PFSK-1 (cell line): ENCODE measurements around the gene SGCA.

Experiments
- FOXP2 ChIP-seq: optimal IDR thresholded peaks from 2 replicates; pipeline ENCODE3; 2011; ENCODE audit warnings: borderline replicate concordance, control low read depth, inconsistent platforms; ENCODE audit not compliant: insufficient read depth; ENCODE audit errors: extremely low read length, extremely low read depth
- POLR2AphosphoS5 ChIP-seq: IDR thresholded peaks from 2 replicates; pipeline ENCODE4 v1.6.1; 2012; ENCODE audit warnings: low read depth, mild to moderate bottlenecking, control low read depth, low read length, moderate library complexity
- SIN3A ChIP-seq: IDR thresholded peaks from 2 replicates; pipeline ENCODE4 v1.6.1; 2012; ENCODE audit warnings: mild to moderate bottlenecking, low read length, moderate library complexity, borderline replicate concordance; ENCODE audit not compliant: insufficient read depth
- TAF1 ChIP-seq: IDR thresholded peaks from 2 replicates; pipeline ENCODE4 v1.6.1; 2012; ENCODE audit warnings: low read length, control low read depth, borderline replicate concordance; ENCODE audit not compliant: insufficient read depth
- TF ChIP-seq, protein P1 (sequence below), 2 experiments: IDR thresholded peaks; 2 replicates each; pipeline versions ENCODE4 v1.6.1 to v1.8.0; 2011 to 2012; ENCODE audit warnings: low read depth in 2 of 2, low read length in 2 of 2, control low read depth in 1 of 2, inconsistent platforms in 1 of 2, mild to moderate bottlenecking in 1 of 2, moderate library complexity in 1 of 2; ENCODE audit not compliant: insufficient read depth in 1 of 2

The SGCA gene

DNA sequence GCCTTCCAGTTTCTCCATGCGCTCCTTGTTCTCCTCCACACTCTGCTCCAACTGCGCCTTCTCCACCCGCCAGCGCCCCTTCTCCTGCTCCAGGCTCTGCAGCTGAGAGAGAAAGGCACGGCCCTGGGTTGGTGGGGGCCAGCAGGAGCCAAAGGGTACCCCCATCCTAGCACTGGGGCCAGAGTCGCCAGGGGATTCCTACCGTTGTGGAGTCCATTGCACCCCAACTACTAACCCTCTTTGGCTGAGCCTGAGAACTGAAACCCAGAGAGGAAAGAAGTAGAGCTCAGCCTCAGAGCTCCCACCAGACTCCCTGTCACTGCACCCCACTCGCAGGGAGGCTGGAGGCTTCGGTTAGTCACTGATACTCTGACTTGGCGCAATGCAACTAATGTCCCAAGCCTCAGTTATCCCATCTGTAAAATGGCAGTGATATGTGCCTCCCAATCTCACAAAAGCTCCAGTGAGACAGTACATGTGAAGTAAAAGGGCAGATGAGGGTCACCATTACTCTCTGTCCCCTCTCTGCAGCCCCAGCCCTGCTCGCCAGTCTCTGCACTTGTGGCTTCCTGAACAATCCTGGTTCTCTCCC is 29.6 kb upstream of the SGCA start:
- TF ChIP-seq, protein P1, sequence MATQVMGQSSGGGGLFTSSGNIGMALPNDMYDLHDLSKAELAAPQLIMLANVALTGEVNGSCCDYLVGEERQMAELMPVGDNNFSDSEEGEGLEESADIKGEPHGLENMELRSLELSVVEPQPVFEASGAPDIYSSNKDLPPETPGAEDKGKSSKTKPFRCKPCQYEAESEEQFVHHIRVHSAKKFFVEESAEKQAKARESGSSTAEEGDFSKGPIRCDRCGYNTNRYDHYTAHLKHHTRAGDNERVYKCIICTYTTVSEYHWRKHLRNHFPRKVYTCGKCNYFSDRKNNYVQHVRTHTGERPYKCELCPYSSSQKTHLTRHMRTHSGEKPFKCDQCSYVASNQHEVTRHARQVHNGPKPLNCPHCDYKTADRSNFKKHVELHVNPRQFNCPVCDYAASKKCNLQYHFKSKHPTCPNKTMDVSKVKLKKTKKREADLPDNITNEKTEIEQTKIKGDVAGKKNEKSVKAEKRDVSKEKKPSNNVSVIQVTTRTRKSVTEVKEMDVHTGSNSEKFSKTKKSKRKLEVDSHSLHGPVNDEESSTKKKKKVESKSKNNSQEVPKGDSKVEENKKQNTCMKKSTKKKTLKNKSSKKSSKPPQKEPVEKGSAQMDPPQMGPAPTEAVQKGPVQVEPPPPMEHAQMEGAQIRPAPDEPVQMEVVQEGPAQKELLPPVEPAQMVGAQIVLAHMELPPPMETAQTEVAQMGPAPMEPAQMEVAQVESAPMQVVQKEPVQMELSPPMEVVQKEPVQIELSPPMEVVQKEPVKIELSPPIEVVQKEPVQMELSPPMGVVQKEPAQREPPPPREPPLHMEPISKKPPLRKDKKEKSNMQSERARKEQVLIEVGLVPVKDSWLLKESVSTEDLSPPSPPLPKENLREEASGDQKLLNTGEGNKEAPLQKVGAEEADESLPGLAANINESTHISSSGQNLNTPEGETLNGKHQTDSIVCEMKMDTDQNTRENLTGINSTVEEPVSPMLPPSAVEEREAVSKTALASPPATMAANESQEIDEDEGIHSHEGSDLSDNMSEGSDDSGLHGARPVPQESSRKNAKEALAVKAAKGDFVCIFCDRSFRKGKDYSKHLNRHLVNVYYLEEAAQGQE (IDR thresholded peaks at IDR 0.05; ENCODE audit: insufficient read depth in 1 of 2, low read depth in 2 of 2, low read length in 2 of 2): no peak
- TF ChIP-seq FOXP2: no peak
- no peak for TF ChIP-seq SIN3A
- TF ChIP-seq POLR2AphosphoS5: no peak
- no peak for TF ChIP-seq TAF1

DNA sequence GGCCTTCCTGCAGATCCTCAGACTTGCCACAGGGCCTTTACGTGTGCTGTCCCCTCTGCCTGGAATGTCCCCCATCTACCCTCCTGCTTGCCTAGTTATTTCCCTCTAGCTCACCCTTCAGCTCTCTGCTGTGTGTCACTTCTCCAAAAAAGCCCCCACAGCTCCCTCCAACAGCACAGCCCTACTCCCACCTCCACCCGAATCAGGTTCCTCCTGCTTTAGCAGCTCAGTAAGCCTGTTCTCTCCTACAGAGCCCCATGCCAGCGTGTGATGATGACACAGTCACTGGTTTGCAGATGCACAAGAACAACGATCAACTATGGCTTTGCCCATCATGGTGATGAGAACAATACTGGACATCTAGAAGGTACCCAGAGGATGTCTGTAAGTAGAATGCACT is 28.8 kb upstream of the SGCA start:
- no peak for TF ChIP-seq FOXP2
- no peak for TF ChIP-seq TAF1
- TF ChIP-seq SIN3A: no peak
- no peak for TF ChIP-seq POLR2AphosphoS5
- TF ChIP-seq, protein P1 (IDR thresholded peaks at IDR 0.05; ENCODE audit: insufficient read depth in 1 of 2, low read depth in 2 of 2, low read length in 2 of 2): no peak

GRCh38 chr17:50139185-50139783 is 26.5 kb upstream of the SGCA start:
- TF ChIP-seq SIN3A (no peak), FOXP2 (no peak), POLR2AphosphoS5 (no peak), TAF1 (no peak)
- TF ChIP-seq, protein P1 (IDR thresholded peaks at IDR 0.05; ENCODE audit: insufficient read depth in 1 of 2, low read depth in 2 of 2, low read length in 2 of 2): no peak

- no peak; the same call in 1 of the 2 replicates for TF ChIP-seq TAF1
- TF ChIP-seq, protein P1 (IDR thresholded peaks at IDR 0.05; ENCODE audit: insufficient read depth in 1 of 2, low read depth in 2 of 2, low read length in 2 of 2): no peak
- no peak for TF ChIP-seq POLR2AphosphoS5
- TF ChIP-seq SIN3A: no peak
- TF ChIP-seq FOXP2: no peak
Observed at GRCh38 chr17:50139950-50140885, 25.6 kb upstream of the SGCA start.
